Stomach smooth muscle (tissue), 2 donors: ENCODE data around the gene EIF4ENIF1.
"Not testable (repeated sequence)": the region's sequence is repeated elsewhere in the genome, so short reads cannot be mapped to it uniquely, and the experiment has no call there.

Experiments
- H3K27ac ChIP-seq: one replicate; pipeline ENCODE4 v1.7.0; 2013; ENCODE audit warnings: mild to moderate bottlenecking, low read length, inconsistent platforms
- H3K27me3 ChIP-seq, 2 donors: one replicate each; pipeline ENCODE4 v1.7.0; 2013; ENCODE audit warnings: low read length in 2 of 2; ENCODE audit not compliant: insufficient read depth in 2 of 2, control insufficient read depth in 1 of 2
- H3K36me3 ChIP-seq, 2 donors: one replicate each; pipeline ENCODE4 v1.7.0; 2013; ENCODE audit warnings: low read length in 2 of 2; ENCODE audit not compliant: control insufficient read depth in 2 of 2, insufficient read depth in 2 of 2
- H3K4me1 ChIP-seq: one replicate; pipeline ENCODE4 v1.7.0; 2013; ENCODE audit warnings: low read length; ENCODE audit not compliant: control insufficient read depth, insufficient read depth
- H3K4me3 ChIP-seq, 2 donors: one replicate each; pipeline ENCODE4 v1.7.0; 2013; ENCODE audit warnings: low read length in 2 of 2
- H3K9ac ChIP-seq, 2 donors: one replicate each; pipeline ENCODE4 v1.7.0; 2013; ENCODE audit warnings: low read length in 2 of 2, mild to moderate bottlenecking in 1 of 2
- H3K9me3 ChIP-seq, 2 donors: one replicate each; pipeline ENCODE4 v1.7.0; 2013; ENCODE audit warnings: low read length in 2 of 2; ENCODE audit not compliant: control insufficient read depth in 2 of 2
- donor health status: healthy.
- donor health status: Pancreatic carcinoma.

EIF4ENIF1 gene, protein sequence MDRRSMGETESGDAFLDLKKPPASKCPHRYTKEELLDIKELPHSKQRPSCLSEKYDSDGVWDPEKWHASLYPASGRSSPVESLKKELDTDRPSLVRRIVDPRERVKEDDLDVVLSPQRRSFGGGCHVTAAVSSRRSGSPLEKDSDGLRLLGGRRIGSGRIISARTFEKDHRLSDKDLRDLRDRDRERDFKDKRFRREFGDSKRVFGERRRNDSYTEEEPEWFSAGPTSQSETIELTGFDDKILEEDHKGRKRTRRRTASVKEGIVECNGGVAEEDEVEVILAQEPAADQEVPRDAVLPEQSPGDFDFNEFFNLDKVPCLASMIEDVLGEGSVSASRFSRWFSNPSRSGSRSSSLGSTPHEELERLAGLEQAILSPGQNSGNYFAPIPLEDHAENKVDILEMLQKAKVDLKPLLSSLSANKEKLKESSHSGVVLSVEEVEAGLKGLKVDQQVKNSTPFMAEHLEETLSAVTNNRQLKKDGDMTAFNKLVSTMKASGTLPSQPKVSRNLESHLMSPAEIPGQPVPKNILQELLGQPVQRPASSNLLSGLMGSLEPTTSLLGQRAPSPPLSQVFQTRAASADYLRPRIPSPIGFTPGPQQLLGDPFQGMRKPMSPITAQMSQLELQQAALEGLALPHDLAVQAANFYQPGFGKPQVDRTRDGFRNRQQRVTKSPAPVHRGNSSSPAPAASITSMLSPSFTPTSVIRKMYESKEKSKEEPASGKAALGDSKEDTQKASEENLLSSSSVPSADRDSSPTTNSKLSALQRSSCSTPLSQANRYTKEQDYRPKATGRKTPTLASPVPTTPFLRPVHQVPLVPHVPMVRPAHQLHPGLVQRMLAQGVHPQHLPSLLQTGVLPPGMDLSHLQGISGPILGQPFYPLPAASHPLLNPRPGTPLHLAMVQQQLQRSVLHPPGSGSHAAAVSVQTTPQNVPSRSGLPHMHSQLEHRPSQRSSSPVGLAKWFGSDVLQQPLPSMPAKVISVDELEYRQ

DNA sequence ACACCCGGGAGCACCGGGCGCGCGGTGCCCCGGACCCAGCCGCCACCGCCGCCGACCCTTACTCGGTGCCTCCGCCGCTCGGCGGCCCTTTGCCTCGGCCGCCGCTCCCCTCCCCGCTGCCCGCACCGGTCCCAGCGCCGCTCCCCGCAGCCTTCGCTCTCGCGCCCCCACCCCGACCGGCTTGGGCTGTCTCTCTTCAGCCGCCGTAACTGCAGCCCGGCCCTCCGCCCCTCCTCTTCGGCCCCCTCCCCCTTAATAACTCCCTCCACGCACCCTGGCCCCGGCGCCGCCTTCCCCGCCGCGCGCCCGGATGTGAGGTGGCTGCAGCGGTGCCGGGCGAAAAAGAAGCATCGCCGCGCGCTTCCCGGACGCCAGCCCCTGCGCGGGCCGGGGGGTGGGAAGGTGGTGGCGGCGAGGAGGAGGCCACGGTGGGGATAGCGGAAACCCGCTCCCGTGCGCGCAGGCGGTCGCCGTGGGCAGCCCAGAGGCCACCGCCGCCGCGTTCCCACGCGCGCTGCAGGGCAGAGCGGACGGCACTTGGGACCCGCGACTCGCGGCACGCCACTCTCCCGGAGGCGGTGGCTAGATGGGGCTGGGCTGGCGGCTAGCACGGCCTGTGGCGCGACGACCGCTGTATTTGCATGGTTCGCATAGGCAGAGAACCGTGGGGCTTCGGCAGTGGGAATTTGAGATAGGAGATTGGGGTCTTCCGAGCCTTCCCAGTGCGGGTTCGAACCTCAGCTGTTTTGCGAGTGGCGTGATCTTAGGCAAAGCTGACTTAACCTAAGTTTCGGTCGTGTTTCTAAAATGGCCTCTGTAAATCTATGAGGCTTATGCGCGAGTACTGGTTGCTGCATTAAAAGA lies at the start of gene EIF4ENIF1:
TSS of gene EIF4ENIF1 (minus strand) at position 211 of the 864 bp plus-strand sequence. CDS start 1,124 bp downstream, outside the sequence.
- Histone ChIP-seq H3K27me3 (no peaks in the 10 kb centered on the region), H3K27ac (peak within 1 kb of the TSS; percentile 89), H3K36me3 (peaks cover 3 to 8% of the 10 kb centered on the region in 2 donors), H3K4me3 (peak within 1 kb of the TSS; percentile 81 to 94), H3K4me1 (peaks cover 26% of the 10 kb centered on the region), H3K9ac (peak within 1 kb of the TSS; percentile 77 to 88), H3K9me3 (no peaks in the 10 kb centered on the region)

DNA sequence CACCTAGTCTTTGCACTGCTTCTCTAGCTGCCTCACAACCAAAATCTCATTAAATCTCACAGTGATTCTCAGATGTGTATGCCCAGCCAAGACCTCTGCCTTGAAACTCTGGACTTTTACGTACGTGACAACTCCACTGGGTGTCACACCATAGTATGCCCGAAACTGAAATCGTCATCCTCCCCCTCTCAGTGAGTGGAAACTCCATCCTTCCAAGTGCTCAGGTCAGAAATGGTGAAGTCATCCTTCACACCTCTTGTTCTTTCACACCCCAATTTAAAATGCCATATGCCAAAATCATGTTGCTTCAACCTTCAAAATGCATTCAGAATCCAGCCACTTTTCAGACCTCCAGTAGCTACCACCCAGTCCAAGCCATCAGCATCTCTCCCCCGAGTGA lies 49.2 kb upstream of the EIF4ENIF1 start:
- Histone ChIP-seq H3K9me3 (no peaks in the 10 kb centered on the region), H3K36me3 (peaks cover 0 to 3% of the 10 kb centered on the region in 2 donors), H3K27me3 (no peaks in the 10 kb centered on the region), H3K4me1 (no peaks in the 10 kb centered on the region), H3K9ac (no peak overlapping the region), H3K27ac (no peak overlapping the region), H3K4me3 (no peak overlapping the region)

DNA sequence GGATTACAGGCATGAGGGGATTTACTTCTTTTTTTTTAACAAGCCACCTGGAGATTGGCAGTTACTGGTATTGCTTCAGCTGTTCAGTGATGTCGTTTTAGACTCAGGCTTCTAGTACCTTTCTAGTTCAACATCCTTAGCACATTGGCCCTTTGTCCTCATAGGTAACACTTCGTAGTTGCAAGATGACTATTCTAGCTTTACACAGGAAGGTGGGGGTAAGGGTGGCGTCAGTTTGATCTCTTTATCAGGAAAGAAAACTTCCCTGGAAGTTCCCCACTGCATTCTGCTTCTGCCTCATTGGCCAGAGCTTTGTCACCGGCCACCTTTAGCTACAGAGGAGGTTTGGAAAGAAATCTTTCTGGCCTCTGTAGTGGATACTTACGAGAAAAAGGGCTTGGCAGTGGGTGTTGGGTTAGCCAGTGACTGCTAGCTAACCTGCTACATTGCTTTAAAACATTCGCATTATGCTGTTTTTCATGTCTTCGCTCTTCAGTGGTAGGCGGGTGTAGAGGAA lies 47.4 kb upstream of the EIF4ENIF1 start:
- H3K36me3 ChIP-seq: peaks cover 0 to 3% of the 10 kb centered on the region in 2 donors

DNA sequence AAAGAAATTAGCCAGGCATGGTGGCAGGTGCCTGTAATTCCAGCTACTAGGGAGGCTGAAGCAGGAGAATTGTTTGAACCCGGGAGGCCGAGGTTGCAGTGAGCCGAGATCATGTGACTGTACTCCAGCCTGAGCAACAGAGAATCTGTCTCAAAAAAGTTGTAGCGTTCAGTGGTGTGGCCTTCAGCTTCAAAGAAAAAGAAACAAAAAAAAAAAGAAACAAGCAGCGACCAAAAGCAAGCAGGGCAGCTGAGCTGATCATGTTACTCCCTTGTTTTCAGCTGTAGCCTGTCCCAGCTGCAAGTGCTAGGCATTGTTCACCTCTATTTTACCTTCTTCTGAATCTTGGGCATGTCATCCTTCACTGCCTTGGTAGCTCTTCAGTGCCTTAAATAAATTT lies 43.7 kb upstream of the EIF4ENIF1 start:
- Histone ChIP-seq H3K27me3 (no peaks in the 10 kb centered on the region), H3K4me3 (no peak overlapping the region), H3K4me1 (peaks cover 16% of the 10 kb centered on the region), H3K27ac (no peak overlapping the region), H3K36me3 (no peaks in the 10 kb centered on the region), H3K9me3 (no peaks in the 10 kb centered on the region), H3K9ac (no peak overlapping the region)

More for the DNA sequence above, 47.4 kb upstream of the EIF4ENIF1 start:
- Histone ChIP-seq H3K9ac (no peak overlapping the region), H3K4me3 (no peak overlapping the region), H3K9me3 (no peaks in the 10 kb centered on the region), H3K27me3 (no peaks in the 10 kb centered on the region), H3K4me1 (peaks cover 7% of the 10 kb centered on the region), H3K27ac (no peak overlapping the region)

DNA sequence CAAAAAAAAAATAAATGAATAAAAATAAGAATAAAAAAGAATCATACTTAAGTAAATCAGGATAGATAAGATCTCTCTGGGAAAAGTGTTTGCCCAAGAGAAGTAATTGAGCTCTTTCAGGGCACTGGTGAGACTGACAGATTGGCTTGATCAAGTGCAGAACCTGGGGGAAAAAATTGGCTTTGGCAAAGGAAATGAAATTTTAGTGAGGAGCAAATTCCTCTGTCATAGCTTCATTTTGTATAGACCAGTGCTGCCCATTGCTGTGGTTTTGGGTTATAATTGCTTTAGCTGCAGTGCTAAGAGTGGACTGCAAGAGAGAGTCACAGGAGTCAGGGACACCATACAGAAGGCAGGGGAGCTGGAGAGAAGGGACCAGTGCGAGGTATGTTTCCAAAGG lies 42.4 kb upstream of the EIF4ENIF1 start:
- Histone ChIP-seq H3K9ac (no peak overlapping the region), H3K9me3 (no peaks in the 10 kb centered on the region), H3K36me3 (no peaks in the 10 kb centered on the region), H3K4me3 (no peak overlapping the region), H3K4me1 (peaks cover 16% of the 10 kb centered on the region), H3K27me3 (no peaks in the 10 kb centered on the region), H3K27ac (peak overlapping the region; percentile 68)

DNA sequence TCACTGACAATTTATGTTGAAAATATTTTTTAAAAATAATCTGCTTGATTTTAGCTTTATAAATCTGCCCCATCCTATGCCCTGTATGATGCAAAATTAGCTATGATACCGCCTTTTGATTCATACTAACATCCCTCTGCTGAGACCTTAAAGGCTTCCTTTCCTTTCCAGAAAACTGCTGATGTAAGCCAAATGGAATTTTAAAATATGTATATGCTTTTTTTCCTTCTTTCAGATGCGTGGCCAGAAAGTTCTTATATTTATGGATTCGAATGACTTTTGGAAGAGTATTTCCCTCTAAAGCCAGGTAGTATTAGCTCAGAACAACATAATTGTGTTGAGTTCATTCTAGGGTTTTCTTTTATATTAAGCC lies 41.2 kb upstream of the EIF4ENIF1 start:
- Histone ChIP-seq H3K27ac (peak overlapping the region; percentile 68), H3K27me3 (no peaks in the 10 kb centered on the region), H3K9ac (peak overlapping the region in 1 of 2 donors; percentile 37), H3K9me3 (no peaks in the 10 kb centered on the region), H3K36me3 (no peaks in the 10 kb centered on the region), H3K4me3 (no peak overlapping the region), H3K4me1 (peaks cover 16% of the 10 kb centered on the region)

DNA sequence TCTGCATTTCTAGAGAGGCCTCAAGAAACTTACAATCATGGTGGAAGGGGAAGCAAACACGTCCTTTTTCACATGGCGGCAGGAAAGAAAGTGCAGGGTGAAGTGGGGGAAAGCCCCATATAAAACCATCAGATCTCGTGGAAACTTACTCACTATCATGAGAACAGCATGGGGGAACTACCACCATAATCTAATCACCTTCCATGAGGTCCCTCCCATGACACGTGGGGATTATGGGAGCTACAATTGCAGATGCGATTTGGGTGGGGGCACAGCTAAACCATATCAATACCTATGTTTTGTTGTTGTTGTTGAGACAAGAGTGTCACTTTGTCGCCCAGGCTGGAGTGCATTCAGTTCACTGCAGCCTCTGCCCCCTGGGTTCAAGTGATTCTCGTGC lies 36.6 kb upstream of the EIF4ENIF1 start:
- H3K4me1 ChIP-seq: peaks cover 4% of the 10 kb centered on the region
- H3K4me3 ChIP-seq: no peak overlapping the region
- no peaks in the 10 kb centered on the region for H3K27me3 ChIP-seq
- no peak overlapping the region for H3K9ac ChIP-seq
- no peaks in the 10 kb centered on the region for H3K36me3 ChIP-seq
- no peak overlapping the region for H3K27ac ChIP-seq
- H3K9me3 ChIP-seq: no peaks in the 10 kb centered on the region

DNA sequence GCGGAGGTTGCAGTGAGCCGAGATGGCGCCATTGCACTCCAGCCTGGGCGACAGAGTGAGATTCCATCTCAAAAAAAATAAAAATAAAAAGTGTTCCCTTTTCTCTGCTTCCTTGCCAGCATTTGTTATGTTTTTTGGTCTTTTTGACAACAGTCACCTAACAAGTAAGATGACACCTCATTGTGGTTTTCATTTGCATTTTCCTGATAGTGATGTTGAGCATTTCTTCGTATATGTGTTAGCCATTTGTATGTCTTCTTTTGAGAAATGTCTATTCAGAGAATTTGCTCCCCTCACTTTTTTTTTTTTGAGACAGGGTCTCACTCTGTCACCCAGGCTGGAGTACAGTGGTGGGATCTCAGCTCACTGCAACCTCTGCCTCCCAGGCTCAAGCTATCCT lies 34.5 kb upstream of the EIF4ENIF1 start:
- not testable (repeated sequence) for H3K27me3 ChIP-seq, H3K4me1 ChIP-seq, H3K4me3 ChIP-seq, H3K9me3 ChIP-seq, H3K36me3 ChIP-seq, H3K27ac ChIP-seq, H3K9ac ChIP-seq

DNA sequence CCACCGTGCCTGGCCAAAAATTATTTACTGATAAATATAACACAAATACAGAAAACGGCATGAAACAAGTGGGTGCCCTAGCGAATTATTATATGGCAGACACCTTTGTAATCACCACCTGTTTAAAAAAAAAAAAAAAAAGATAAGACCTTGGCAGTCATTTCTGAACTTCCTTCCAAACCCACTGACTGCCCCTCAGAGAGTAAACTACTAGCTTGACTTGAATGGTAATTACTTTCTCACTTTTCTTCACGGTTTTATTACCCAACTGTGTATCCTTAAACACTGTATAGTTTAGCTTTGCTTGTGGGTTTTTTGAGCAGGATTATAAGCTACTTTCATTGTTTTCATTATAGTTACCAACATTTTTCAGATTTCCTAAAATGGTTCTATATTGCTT lies 30.4 kb upstream of the EIF4ENIF1 start:
- Histone ChIP-seq H3K27me3 (no peaks in the 10 kb centered on the region), H3K9ac (no peak overlapping the region), H3K36me3 (peaks cover 0 to 2% of the 10 kb centered on the region in 2 donors), H3K27ac (no peak overlapping the region), H3K4me1 (no peaks in the 10 kb centered on the region), H3K9me3 (no peaks in the 10 kb centered on the region), H3K4me3 (no peak overlapping the region)
